ENCODE results near the gene CYP2C19.
"Not testable (repeated sequence)": the region's sequence is repeated elsewhere in the genome, so short reads cannot be mapped to it uniquely, and the experiment has no call there.

CYP2C19 gene

DNA sequence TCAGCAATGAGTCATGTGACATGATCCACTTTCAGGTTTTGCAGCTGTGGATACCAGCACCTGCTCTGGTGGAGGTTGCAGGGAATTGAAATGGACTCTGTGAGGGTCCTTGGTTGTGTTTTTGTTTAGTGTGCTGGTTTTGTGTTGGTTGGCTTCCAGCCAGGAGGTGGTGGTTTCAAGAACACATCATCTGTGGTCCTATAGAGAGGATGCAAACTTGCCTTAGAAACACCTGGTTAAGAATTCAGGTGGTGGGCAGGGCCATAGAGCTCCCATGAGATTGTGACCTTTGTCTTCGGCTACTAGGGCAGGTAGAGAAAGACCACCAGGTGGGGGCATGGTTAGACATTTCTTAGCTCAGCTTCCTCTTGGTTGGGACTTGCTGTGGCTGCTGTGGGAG is 116.7 kb downstream of the CYP2C19 start:
- DNase-seq (ENCODE audit: low spot score) = no peak

- no peak for DNase-seq (ENCODE audit: low spot score)
Observed at GRCh38 chr10:94889123-94889522, 126.6 kb downstream of the CYP2C19 start.

GRCh38 chr10:94890264-94891022 is 128.0 kb downstream of the CYP2C19 start:
- no peak for DNase-seq (ENCODE audit: low spot score)

DNA sequence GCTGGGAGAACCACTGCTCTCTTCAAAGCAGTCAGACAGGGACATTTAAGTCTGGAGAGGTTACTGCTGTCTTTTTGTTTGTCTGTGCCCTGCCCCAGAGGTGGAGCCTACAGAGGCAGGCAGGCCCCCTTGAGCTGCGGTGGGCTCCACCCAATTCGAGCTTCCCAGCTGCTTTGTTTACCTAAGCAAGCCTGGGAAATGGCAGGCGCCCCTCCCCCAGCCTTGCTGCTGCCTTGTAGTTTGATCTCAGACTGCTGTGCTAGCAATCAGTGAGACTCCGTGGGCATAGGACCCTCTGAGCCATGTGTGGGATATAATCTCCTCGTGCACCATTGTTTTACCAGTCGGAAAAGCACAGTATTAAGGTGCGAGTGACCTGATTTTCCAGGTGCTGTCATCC is 135.9 kb downstream of the CYP2C19 start:
- DNase-seq (ENCODE audit: low spot score) = not testable (repeated sequence)

GRCh38 chr10:94902080-94902479 is 139.6 kb downstream of the CYP2C19 start:
- DNase-seq (ENCODE audit: low spot score) = no peak

DNA sequence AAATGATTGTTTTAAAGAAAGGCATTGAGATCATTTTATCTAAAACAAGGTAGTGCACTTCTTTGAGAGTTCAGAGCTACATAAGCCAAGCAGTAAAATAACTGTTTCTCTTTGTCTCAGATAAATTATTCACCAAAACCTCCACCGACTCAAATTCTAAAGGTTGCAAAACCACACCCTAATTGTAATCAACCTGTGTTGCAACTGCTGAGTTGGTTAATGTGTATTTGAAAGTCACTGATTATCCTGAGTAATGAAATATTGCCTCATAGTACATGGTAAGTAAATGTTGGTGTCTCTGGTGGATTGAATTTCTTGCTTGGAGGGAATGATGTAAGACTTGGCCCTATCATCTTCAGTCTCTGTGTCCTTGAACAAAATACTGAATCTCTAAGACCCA is 140.1 kb downstream of the CYP2C19 start:
- DNase-seq (ENCODE audit: low spot score) = no peak
